Measurements from ENCODE around the gene WT1.

The WT1 gene

DNA sequence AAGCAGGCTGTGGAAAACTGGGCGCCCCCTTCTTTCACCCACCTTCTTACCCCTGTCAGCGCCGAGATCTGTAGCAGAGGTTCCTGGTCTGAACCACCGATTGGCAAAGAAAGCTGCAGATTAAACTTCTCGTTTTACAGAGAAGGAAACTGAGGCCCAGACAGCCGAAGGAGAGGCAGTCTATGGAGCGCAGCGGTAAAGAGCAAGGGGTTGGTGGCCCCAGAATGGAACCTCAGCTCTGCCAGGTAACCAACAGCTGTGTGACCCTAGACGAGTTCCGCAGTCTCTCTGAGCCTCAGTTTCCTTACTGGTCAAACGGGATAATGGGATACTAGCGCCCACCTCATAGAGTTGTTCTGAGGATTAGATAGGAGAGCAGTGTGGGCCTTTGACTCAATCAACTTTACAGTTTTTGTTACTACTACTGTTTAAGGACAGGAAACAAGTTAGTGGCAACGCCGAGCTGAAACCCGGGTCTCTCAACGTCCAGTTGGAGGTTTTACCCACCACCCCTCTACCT lies 3.1 kb upstream of the WT1 start:
- no peak for DNase-seq

DNA sequence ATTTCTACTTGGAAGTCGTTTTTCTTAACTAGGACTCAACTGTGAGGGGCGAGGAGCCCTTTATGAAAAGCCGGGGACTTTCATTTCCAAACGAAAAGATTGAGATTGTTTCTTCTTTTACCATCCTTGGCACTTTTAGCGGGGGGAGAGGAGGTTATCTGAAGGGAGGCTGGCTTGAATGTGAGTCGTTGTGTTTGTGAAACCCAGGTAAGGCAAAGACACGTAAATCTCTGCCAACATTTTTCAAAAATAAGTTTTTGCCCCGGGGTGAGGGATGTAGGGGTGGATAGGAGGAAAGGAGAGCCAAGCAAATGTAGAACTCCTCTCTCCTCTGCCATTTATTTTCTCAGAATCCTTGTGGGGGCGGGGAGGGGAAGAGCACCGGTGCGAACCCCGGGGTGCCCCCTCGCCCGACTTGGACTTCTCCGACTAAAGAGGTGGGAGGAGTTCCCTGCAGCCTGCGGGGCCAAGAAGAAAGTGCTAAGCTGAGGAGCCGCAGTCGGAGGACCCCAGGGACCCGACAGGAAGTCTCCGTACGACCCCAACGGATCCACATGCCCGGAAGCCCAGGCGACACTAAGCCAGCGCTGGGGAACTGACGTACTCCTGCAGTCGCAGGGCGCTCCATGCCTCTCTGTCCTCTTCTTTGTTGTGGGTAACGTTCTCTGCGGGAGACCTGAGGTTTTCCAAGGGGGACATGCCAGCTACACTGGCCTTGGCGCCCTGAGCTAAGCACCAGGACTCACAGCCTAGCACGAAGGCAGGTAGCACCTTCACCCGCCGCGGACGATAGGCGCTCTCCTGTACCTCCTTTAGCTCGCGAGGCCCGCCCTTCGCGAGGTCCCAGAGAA lies 2.4 kb upstream of the WT1 start:
- DNase-seq = no peak

DNA sequence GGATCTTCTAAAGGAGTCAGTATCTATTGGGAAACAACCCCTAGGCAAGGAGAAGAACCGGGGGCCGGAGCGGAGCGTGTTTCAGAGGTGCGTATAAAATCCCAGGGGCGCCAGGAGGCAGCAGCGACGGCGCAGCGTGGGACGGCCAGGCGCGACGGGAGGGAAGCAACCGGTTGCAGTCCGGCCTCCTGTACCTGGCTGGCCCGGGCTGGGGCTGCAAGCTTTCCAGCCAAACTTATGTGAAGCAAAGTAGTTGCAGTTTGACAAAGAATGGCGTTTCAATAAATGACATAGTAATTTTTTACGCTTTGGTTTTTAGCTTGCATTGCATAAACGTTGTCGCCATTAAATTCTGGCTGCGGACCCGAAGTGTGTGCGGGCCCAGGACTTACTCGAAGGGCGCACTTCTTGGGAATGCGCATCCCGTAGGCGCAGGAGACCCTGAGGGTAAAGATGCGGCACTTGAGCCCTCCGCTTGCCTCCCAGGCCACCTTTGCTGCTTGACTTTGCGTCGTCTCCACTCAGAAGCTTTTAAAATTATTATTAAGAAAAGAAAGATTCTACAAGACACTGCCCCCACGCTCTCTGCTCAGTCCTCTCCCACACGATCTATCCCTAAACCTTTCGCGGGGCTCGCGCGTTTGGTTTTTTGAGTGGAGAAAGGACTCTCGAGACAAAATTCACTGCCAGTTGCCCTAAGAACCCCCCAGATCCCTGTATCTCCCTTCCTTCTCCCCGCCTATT lies 1.6 kb upstream of the WT1 start:
- DNase-seq = no peak

DNA sequence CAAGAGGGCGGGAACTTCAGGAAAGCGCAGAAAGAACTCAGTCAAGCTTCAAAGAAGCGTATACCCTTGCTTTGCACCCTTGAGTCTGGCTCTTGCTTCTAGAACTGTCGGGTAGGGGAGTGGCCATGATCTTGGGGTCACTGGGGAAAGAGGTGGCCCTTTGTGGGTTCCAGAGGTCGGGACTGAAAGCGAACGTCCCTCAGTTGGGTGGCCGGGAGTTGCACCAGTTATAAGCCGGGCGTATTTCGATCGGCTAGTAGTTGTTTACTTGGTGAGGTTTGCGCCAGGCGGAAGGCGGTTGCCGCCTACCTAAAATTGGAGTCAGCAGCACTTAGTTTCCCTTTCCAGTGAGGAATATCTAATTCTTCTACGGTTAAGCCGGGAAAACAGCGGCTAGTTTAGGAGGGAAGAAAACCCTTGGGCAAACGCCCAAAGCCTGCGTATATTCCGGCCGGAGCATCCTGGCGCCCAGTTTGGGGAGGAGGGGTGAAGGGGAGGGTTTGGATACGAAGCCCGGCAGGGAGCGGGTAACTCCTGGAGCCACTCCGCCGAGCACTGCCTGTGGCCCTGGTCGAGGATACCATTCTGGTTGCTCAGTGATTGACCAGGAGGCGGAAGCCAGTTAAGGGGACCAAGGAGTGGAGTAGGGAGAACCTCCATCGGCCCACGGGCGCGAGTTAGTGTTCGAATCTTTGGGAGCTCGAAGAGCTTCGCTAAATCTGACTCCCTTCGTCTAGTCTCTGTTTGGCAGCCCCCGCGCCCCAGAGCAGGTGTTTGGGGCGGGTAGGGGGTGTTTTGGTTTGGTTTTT lies 807 bp upstream of the WT1 start:
- no peak for DNase-seq

DNA sequence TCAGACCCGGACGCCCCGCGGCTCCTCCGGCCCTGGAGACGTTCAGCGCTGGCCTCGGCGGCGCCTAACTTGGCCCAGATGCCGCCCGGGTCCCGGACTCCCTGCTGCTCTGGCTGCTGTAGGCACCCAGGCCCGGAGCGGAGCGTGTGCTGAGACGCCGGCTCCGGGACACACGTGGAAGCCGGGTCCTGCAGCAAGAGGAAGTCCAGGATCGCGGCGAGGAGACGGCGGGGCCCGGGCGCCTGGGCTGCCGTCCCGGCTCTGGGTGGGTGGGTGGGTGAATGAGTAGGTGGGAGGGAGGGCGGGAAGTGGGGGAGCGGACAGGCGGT lies 223 bp downstream of the WT1 start:
- DNase-seq = no peak

DNA sequence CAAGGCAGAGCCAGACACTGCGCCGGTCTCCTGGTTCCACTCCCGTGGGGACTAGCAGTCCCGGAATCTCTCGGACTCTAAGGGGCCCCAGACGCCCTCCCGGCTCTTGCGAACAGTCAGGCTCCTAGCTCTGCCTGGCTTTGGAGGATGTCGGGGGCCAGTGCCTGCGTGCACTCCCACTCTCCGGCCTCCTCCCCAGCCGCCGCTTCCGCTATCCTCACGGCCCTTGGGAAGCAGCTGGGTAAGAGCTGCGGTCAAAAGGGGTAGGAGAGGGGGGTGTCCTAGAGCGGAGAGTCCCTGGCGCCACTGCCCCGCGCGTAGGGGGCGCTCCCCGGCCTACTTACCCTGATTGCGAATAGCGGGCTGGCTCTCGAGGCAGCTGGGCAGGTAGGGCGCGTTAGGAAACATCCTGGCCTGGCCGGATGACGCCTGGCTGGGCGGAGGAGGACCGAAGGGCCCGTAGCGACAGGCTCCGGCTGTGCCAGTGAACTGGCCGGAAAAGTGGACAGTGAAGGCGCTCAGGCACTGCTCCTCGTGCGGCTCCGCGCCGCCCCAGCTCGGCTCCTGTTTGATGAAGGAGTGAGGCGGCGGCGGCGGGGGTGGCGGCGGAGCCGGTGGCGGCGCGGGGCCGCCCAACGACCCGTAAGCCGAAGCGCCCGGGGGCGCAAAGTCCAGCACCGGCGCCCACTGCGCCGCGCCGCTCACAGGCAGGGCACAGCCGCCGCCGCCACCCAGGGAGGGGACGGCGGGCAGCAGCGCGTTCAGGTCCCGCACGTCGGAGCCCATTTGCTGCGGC lies 785 bp downstream of the WT1 start:
- no peak for DNase-seq

DNA sequence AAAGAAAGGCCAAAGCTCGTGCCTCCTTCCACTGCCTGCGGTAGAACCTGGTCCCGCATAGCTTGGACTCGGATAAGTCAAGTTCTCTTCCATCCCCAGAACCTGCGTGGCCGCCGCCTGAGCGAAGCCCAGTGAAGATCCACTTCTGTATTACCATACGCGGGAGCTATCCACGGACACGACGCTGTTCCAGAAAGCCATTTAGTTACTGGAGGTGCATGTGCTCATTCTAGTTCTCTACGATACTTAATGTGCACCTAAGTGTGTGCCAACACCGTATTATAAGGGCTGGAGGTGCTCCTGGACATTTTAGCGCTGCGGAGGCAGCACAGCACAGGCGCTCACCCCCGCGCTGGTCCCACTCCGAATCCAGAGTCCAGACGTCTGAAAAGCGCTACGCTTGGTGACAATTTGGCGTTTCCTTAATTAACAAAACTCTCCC lies 1.4 kb downstream of the WT1 start:
- no peak for DNase-seq

DNA sequence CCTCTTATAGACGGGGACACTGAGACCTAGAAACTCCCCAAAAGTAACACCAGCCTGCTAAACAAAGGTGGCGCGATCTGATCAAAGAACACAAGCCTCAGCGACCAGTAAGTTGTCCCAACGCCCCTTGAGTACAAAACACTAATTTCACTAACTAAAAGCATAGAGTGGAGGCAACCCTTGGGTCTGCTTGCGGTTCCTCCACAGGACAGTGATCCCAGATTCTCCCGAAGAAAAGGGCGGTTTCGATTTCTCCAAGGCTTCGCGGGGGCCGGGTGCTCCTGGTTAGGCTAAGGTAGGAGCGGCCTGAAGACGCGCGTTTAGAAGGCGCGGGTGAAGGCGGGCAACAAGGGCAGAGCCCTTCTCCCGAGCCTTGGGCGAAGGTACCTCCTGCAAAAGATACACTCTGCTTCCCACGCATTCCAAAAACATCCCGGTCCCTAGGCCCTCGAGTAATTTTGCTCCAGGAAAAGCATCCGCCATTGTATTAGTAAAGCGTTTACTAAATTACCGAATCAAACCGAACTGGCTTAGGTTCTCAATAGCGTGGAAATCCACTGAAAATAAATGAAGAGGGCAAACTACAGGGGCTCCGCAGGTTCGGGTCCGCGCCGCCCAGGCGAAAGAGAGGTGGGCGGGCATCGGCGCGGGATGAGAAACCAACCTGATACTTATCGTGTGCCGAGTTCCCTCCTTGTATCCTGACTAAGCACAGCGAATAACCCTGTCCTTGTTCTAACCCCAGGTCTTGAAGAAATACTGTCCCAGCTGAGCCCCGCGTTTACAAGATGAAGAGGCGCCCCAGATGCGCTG lies 2.0 kb downstream of the WT1 start:
- DNase-seq = no peak

DNA sequence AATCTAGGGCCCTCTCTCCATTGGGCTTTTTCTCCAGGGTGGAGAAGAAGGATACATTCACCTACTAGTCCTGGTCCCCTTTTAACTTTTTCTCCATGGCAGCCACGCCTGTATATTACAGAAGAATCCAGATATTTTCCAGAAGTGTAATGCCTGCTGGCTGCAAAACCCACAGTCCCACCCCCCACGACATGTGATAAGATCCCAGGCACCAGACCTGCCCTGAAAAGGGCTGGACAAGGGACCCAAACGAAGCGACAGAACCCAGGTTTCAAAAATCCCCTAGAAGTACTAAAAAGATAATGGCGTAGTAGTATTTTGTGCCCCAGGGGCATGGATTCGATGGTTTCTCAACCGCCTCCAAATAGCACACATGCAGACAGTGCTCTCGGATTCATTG lies 2.8 kb downstream of the WT1 start:
- DNase-seq = no peak

DNA sequence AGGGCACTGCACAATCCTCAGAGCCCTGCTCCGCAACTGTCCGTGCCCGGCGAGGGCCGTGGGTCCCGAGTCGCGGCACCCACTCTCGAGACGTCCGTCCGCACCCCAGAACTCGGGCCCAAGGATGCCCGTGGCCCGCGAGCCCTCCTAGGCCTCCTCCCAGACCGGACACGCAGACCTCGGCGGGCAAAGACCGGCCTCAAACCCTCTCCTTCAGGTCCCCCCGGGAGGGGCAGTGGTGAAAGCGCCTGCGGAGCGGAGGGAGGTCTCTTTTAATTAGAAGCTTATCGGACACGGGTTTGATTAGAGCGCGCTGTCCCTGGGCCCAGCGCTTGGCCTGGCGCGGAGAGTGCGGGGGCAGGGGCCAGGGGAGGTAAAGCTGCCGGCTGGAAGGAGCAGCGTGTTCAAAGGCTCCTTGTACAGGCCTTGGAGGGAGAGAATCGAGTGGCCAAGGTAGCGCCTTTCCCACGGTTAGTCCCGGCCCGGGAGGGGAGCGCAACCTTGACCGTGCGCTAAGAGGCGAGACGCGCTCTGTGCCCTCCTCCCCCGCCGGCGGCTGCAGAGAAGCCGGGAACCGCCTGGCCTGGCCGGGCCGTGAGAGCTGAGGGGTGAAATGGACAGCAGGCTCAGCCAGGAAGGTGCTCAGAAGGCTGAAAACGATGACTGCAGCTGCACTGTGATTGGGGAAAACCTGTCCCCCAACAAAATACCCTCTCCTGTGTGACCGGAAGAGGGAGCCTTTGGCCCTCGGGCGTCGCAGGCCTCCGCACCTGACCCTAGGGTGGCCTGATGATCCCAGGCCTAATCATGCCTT lies 4.6 kb downstream of the WT1 start:
- DNase-seq = no peak

DNA sequence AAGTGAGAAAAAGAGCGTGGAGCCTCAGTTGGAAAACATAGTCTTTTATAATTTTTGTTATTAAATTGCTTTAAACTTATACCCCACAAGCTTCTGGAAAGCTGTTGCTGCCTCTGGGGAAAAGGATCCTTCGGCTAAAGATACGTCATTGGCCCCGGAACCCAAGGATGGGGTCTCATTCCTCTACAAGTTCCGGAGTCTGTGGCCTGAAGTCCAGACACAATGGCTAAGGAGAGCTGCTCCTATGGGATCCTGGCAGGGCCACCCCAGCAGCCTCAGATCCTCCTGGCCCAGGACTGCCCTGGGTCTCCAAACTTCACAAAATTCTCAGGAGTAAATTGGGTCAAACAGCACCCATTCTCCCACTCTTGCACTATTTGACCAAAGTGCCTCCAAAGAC lies 5.9 kb downstream of the WT1 start:
- no peak for DNase-seq

DNA sequence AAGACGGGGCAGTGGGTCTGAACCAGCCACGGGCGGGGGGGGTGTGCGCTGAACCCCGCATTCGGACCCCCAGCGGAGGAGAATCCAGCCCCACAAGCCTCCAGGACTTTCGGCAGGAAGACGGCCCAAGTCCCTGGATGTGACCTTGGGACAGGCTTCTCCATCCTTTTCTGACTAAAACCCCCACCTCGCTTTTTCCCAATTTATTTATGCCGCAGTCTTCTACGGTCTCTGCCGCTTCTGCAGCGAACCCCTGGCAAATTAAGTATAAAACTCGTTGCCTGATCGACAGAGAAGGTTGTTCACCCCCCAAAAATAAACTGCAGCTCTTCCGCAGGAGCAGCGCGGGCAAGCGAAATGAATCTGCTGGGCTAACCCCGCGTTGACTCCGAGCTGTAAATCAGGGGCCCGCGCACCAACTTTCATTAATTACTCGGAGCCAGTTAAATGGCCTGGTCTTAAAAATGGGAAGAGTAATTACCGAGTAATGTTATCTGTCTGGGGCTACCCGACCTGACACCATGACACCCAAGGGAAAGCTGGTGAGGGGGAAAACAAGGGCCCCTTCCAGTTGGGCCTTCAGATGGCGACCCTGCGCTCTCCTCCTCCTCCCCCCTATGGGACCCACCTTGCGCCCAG lies 6.6 kb downstream of the WT1 start:
- no peak for DNase-seq

DNA sequence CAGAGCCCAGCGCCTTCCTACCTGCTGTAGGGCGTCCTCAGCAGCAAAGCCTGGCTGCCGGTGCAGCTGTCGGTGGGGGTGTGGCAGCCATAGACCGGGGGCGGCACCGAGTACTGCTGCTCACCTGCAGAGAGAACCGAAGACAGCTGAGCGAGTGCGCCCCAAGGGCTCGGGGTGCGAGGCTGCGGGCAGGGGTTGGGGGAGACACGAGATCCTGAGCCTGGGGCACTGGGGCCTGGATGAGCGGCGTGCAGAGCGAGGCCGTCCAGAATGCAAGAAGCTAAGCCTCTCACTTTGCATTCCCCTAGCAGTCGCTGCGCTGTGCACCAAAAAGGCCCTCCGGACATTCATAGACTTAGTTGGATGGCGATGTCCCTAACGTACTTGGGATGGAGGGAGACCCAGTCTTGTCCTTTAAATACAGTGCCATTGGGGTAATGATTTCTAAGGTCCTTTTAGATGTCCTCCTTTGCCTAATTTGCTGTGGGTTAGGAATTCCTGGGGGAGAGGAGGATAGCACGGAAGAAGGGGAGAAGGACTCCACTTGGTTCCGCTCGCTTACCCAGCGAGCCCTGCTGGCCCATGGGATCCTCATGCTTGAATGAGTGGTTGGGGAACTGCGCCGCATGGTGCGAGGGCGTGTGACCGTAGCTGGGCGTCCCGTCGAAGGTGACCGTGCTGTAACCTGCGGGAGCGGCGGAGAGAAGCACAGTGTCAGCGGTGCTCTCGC lies 7.2 kb downstream of the WT1 start:
- DNase-seq = no peak

DNA sequence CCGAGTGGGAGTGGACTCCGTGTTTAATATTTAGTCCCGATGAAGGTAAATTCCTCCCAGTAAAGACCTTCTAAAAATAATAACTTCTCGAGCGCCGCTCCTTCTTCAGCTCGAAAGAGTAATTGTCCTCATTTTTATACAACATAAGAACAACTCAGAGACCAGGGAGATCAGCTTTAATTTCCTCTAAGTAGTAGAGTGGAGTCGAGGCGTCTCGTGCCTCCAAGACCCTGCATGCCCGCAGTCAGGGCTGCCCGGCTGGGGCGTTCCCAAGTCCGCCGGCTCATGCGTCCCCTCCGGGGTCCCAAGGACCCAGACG lies 7.8 kb downstream of the WT1 start:
- no peak for DNase-seq

DNA sequence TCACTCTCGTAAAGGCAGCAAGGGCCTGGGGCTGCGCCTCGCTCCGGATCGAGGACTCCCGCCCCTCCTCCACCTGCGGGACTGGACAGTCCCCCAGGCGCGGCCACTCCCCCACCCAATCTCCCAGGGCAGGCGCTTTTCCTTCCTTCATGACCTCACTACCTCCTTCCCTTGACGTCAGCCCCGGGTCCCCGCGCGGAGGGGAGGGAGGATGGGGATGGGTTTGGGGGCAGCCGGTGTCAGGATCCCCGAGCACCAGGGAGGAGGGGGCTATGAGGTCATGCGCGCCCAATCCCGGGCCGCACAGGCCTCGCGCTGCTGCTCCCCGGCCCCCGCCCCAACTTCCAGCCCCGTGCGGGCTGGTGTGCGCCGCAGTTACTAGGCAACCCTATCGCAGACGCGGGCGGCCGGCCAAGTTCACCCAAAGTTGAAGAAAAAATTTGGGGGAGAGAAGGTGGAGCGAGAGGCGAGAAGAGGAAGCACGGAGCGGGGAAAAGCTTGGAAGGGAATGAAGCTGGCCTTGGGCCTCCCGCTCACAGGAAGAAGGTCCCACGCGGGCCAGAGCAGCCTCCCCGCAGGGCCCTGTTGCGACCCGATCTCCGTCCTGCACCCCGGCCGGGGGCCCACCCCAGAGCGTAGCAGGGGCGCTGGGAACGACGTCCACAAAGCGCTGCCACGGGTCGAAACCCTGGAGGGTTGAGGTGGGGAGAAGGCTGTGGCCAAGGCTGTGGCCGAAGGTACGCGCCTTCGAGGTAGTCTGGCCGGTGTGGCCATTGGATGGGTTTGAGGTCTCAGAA lies 8.3 kb downstream of the WT1 start:
- no peak for DNase-seq

DNA sequence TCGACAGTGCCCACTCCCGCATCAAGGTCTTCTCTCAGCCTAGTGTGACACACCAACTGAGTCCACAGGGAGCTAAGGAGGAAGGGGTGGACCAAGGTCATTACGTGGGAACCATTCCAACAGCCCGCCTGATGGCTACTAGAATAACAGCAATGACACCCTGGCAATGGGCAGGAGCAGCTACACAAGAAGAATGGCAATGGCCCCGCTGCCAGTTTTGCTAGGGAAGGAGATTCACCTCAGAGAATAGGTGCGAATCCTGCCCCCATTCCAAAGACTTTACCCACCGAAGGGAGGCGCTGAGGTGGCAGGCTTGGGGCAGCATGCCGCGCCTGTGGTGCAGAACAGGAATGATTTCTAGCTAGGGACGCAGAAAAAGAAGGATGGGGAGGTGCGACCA lies 9.1 kb downstream of the WT1 start:
- no peak for DNase-seq

DNA sequence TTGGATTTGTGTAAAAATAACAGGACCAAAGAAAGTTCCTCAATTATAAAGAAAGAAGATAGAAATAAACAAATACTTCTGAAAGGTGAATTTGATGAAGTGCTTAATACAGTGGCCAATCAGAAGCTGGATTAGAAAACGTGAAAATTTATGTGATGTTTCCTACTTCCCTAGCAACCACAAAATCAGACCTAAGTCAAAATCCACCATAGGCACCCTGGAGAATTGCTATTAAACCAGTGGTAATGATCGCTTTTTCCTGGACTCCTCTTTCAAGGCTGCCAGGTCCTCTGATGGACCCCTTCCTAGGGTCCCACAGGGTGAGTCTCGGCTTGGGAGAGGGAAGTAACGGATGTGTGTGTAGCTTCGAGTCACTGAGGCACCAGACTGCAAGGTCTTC lies 9.6 kb downstream of the WT1 start:
- no peak for DNase-seq

DNA sequence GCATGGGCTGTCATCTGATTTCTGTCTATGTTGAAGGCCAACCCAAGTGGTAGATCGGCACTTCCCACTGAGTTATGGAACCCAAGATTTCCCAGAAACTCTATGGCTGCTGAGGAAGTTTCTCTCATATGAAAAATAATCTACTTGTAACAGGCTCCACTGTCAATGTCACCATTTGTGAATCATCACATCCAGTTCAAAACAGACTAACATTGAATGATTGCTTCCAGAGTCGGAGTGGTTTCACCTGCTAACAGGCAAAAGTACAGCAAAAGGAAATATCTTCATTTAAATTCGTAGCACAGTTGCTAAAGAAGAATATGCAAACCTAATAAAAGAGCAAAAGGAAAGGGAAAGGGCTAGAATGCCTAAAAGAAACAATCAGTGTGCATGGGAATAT lies 12.8 kb downstream of the WT1 start:
- DNase-seq = no peak

DNA sequence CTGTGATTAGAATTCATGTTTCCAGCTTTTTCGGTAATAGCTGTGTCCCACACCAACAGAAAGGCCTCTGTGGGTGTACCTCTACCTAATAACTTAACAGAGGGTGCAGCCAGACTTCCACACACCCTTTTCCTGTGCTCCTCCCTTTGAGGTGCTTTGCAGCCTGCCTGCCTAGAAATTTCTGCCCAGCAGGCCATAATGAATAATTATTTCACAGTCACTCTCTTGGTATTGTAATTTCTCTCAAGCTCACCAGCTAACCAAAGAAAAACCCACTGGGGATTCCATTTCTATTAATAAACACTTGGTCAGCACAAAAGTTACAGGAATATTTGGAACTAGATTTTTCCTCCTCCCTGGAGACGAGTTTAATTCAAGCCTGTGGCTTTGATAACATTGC lies 13.3 kb downstream of the WT1 start:
- DNase-seq = no peak
